Activated B cell treated with CpG ODN at 0.5 μM for 24 hours (primary cell): ENCODE data around the gene C2CD3. TPM values are rescaled to one million over a fixed set of nuclear protein-coding genes. Genes with fewer than 3 reads are reported as not detected.

ENCODE experiments used
- ATAC-seq: fragments of 200-7000 bp; cut with Tn5 transposase; one replicate; pipeline ENCODE4 v1.10.0; 2021; ENCODE audit warnings: low read depth, mild to moderate bottlenecking, moderate library complexity
- CTCF ChIA-PET: fragments of 350-600 bp; sonication (Branson Sonifier 250); formaldehyde crosslinking; loops from one replicate; lab custom pipeline; 2021; ENCODE audit warnings: antibody characterized with exemption; lab: Charles Lee
- POLR2A ChIA-PET: fragments of 350-600 bp; sonication (Branson Sonifier 250); formaldehyde crosslinking; loops from one replicate; lab custom pipeline; 2021; ENCODE audit warnings: antibody characterized with exemption; lab: Charles Lee
- DNase-seq: peaks from one replicate; pipeline ENCODE4 v3.0.0; 2022
- H3K27ac Mint-ChIP-seq: one replicate; pipeline ENCODE4 v1.8.0; 2020; ENCODE audit warnings: mixed read lengths
- H3K27me3 Mint-ChIP-seq: one replicate; pipeline ENCODE4 v1.8.0; 2021; ENCODE audit warnings: mixed read lengths
- H3K36me3 Mint-ChIP-seq: one replicate; pipeline ENCODE4 v1.8.0; 2021; ENCODE audit warnings: low read depth, mixed read lengths
- H3K4me1 Mint-ChIP-seq: one replicate; pipeline ENCODE4 v1.8.0; 2021; ENCODE audit warnings: mixed read lengths
- H3K4me3 Mint-ChIP-seq: one replicate; pipeline ENCODE4 v1.8.0; 2020; ENCODE audit warnings: mild to moderate bottlenecking, mixed read lengths
- H3K9me3 Mint-ChIP-seq: one replicate; pipeline ENCODE4 v1.8.0; 2020; ENCODE audit warnings: mixed read lengths
- intact Hi-C: fragments of 100-400 bp; cut with micrococcal nuclease; formaldehyde crosslinking; loops from one replicate; pipeline ENCODE4 v1.15.1; 2024
- total RNA-seq: library from RNA; stranded (reverse); gene quantifications from 2 replicates; pipeline ENCODE4 v1.2.3, GENCODE V29; 2022
- TF ChIP-seq, protein P1 (sequence below): fragments of 200-600 bp; IDR thresholded peaks from one replicate; pipeline ENCODE4 v1.8.0; 2022; ENCODE audit warnings: antibody characterized with exemption, mild to moderate bottlenecking

Gene C2CD3
- total RNA-seq, 1 donor from 2014 or later, result 50.3 TPM

GRCh38 chr11:74055938-74056337, 114.9 kb downstream of the C2CD3 start:
- CTCF ChIA-PET, result no interaction called here
- no peaks in the 10 kb centered on the region for H3K9me3 Mint-ChIP-seq
- POLR2A ChIA-PET, result no interaction called here
- TF ChIP-seq, protein P1, sequence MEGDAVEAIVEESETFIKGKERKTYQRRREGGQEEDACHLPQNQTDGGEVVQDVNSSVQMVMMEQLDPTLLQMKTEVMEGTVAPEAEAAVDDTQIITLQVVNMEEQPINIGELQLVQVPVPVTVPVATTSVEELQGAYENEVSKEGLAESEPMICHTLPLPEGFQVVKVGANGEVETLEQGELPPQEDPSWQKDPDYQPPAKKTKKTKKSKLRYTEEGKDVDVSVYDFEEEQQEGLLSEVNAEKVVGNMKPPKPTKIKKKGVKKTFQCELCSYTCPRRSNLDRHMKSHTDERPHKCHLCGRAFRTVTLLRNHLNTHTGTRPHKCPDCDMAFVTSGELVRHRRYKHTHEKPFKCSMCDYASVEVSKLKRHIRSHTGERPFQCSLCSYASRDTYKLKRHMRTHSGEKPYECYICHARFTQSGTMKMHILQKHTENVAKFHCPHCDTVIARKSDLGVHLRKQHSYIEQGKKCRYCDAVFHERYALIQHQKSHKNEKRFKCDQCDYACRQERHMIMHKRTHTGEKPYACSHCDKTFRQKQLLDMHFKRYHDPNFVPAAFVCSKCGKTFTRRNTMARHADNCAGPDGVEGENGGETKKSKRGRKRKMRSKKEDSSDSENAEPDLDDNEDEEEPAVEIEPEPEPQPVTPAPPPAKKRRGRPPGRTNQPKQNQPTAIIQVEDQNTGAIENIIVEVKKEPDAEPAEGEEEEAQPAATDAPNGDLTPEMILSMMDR, result no peak
- ATAC-seq (no peak), DNase-seq (no peak)
- H3K27ac Mint-ChIP-seq, result no peak overlapping the region
- no peaks in the 10 kb centered on the region for H3K27me3 Mint-ChIP-seq
- H3K4me3 Mint-ChIP-seq, result no peak overlapping the region
- H3K36me3 Mint-ChIP-seq, result peaks cover 61% of the 10 kb centered on the region
- intact Hi-C loops, result no loop called here
- H3K4me1 Mint-ChIP-seq, result no peaks in the 10 kb centered on the region

GRCh38 chr11:74050465-74050864, 120.3 kb downstream of the C2CD3 start:
- TF ChIP-seq, protein P1, result no peak
- Mint-ChIP-seq H3K9me3 (no peaks in the 10 kb centered on the region), H3K27me3 (no peaks in the 10 kb centered on the region), H3K36me3 (peaks cover 62% of the 10 kb centered on the region), H3K4me3 (no peak overlapping the region), H3K4me1 (no peaks in the 10 kb centered on the region), H3K27ac (no peak overlapping the region)
- DNase-seq (no peak), ATAC-seq (no peak)
- ChIA-PET CTCF (no interaction called here), POLR2A (interaction anchor here (0.5 kb wide), 1 partner anchor 25 kb away, joined by 3 read pairs; no protein-coding TSS in a partner anchor)
- intact Hi-C loops, result no loop called here

GRCh38 chr11:74048993-74049392, 121.8 kb downstream of the C2CD3 start:
- Mint-ChIP-seq H3K4me3 (no peak overlapping the region), H3K27ac (no peak overlapping the region), H3K36me3 (peaks cover 64% of the 10 kb centered on the region), H3K27me3 (no peaks in the 10 kb centered on the region), H3K4me1 (no peaks in the 10 kb centered on the region), H3K9me3 (no peaks in the 10 kb centered on the region)
- ATAC-seq (no peak), DNase-seq (no peak)
- intact Hi-C loops, result no loop called here
- ChIA-PET CTCF (no interaction called here), POLR2A (no interaction called here)
- TF ChIP-seq, protein P1, result no peak

DNA sequence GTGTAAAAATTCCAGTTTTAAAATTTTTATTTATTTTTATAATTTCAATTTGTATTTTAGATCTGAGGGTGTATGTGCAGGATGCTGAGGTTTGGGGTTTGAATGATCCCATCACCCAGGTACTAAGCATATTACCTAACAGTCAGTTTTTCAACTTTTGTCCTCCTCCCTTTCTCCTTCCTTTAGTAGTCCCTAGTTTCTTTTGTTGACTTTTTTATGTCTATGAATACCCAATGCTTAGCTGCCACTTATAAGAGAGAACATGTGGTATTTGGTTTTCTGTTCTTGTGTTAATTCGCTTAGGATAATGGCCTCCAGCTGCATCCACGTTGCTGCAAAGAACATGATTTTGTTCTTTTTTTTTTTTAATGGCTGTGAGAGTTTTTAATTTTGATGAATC, 126.3 kb downstream of the C2CD3 start:
- DNase-seq, result no peak
- ATAC-seq, result no peak
- intact Hi-C loops, result no loop called here
- no peaks in the 10 kb centered on the region for H3K27me3 Mint-ChIP-seq
- CTCF ChIA-PET, result no interaction called here
- H3K36me3 Mint-ChIP-seq, result peaks cover 72% of the 10 kb centered on the region
- H3K4me3 Mint-ChIP-seq, result no peak overlapping the region
- no peak overlapping the region for H3K27ac Mint-ChIP-seq
- POLR2A ChIA-PET, result no interaction called here
- TF ChIP-seq, protein P1, result no peak
- H3K9me3 Mint-ChIP-seq, result no peaks in the 10 kb centered on the region
- no peaks in the 10 kb centered on the region for H3K4me1 Mint-ChIP-seq

GRCh38 chr11:74043450-74043849, 127.4 kb downstream of the C2CD3 start:
- POLR2A ChIA-PET, result interaction anchor here (1.0 kb wide), 1 partner anchor 64 kb away, joined by 3 read pairs; no protein-coding TSS in a partner anchor
- TF ChIP-seq, protein P1, result no peak
- CTCF ChIA-PET, result no interaction called here
- intact Hi-C loops, result no loop called here
- ATAC-seq (no peak), DNase-seq (no peak)
- Mint-ChIP-seq H3K36me3 (peaks cover 72% of the 10 kb centered on the region), H3K9me3 (no peaks in the 10 kb centered on the region), H3K27me3 (no peaks in the 10 kb centered on the region), H3K4me3 (no peak overlapping the region), H3K27ac (no peak overlapping the region), H3K4me1 (no peaks in the 10 kb centered on the region)
